Stimulated activated CD4-positive, alpha-beta T cell treated with anti-CD3 and anti-CD28 coated beads, Interleukin-15, amount 100 ng/mL, for 48 hours (primary cell): ENCODE measurements around the gene HTR4.

ENCODE experiments used
- DNase-seq, 2 donors: peaks; one replicate each; pipeline ENCODE4 v3.0.0-alpha.2; 2020; ENCODE audit warnings: low read depth in 2 of 2

Gene HTR4

GRCh38 chr5:148615644-148616275, 38.6 kb downstream of the HTR4 start:
- no peak for DNase-seq

- DNase-seq: no peak
Measured at GRCh38 chr5:148607406-148607805, 46.9 kb downstream of the HTR4 start.

- no peak for DNase-seq
Measured at GRCh38 chr5:148606296-148606695, 48.0 kb downstream of the HTR4 start.

GRCh38 chr5:148599187-148599586, 55.1 kb downstream of the HTR4 start:
- no peak for DNase-seq

DNA sequence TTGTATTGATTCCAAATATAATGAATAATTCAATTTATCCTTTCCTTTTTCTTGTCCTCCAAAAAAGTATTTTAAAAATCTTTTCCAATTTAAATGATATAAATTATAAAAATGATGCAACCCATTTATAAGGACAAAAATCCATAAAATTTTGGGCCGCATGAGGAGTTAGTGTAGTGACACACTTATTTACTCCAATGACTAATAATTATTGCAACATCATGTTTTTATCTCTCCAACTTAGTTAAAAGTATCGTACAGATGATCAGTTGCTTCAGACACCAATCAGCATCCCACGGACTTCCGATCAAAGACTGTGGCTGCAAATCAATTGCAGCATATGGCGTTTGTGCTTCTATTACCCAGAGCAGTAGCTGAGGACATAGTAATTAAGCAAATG, 58.6 kb downstream of the HTR4 start:
- no peak for DNase-seq

DNA sequence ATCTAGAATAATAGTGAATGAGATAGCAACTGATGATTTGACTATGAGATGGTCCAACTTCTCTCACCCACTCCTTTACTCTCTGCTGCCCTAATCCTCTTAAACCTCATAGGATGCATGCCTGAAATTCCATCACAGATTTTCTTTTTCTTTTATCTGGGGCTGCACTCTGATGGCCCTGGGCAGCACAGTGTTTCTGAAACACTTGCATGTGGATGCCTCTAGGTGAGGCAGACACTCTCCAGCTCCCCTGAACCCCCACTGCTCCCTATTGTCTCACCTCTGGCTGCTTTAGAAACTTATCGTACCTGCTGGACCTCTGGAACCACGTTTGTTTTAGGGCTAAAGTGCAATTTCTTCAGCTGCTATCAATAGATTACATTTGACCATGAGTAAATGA, 67.5 kb downstream of the HTR4 start:
- no peak for DNase-seq

DNA sequence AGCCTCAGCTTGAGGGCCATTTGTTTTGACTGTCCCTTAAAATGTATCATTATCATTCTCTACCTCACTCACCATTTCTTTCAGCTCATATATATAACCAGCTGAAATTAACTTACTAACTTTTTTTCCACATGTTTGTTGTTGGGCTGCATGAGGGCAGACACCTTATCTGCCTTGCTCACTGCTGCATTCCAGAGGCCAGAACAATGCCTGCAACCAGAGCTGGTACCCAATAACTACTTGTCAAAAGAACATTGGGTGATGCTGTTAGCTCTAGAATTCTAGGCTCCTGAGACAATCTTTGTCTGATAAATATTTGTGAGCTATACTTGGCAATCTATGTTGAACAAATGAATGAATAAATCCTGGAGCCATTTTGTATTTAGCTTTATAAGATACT, 68.3 kb downstream of the HTR4 start:
- no peak for DNase-seq

DNA sequence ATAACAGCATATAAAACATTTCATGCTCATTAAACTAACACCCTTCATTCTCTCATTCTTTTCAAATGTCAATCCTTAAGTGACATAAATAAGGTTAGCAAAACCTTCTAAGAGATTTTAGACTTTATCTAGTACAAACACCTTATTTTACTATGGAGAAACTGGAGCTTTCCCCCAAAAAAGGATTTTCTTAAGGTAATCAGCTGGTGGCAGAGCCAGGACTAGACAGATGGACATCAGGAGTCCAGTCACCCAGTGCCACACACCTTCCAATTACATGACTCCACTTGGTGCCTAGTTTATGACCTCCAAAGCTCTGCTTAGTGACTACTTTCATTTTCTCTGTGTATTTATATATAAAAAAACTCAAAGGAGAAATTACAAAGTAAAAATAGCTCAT, 70.2 kb downstream of the HTR4 start:
- no peak for DNase-seq

DNA sequence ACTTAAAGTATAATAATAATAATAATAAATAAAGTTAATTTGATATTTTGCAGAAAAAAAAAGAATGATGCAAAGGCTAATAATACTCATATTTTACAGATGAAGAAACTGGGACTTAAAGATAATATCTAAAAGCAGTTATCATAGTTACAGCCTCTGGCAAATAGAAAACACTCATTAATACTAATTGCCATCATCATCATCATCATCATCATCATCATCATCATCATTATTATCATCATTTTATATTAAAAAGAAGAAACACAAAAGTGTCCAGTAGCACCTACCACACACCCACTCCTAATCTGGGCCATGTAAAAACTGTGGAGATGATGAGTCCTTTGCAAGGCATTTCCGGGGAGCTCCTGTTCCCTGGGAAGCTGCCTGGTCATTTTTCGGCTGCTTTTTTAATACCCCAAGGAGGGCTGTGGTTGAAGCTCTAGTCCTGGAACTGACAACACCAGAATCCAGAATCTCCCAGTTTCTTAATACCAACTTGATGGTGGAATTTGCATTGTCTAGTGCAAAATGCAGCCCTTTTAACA, 70.8 kb downstream of the HTR4 start:
- DNase-seq: no peak

DNA sequence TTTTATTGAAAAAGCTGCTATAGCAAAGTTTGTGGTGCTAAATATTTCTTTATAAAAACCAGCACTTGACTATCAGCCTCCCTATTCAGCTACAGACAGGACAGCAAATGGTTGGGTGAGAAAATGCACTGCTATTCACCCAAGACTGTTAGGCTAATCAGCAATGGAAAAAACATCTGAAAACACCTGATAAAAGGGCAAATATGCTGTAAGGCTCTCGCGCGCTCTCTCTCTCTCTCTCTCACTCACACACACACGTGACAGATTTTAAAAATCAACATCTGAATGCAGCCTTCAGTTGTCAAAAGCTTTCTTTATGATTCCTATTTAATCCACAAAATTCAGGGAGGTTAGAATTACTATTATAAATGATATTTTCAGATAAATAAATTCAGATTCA, 80.2 kb downstream of the HTR4 start:
- no peak for DNase-seq

- DNase-seq: no peak
Measured at GRCh38 chr5:148573374-148573773, 81.0 kb downstream of the HTR4 start.

DNA sequence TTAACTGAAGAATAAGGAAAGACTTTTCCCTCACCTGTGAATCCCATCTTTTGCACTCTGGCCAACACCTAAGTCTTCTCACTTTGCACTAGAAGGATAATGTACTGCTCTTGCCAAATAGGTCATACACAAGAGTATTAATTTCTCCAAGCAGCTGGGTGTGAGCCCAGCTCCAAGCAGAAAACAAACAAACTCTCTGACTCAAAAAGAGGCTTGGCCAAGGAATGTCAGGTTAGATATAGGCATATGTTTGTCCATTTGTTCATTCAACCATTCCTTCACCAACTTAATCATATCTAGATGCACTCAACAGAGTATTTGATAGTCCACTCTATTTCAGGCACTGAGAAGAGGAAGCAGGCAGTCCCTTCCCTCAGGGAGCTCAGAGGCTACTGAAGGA, 84.4 kb downstream of the HTR4 start:
- DNase-seq: no peak

- no peak for DNase-seq
Measured at GRCh38 chr5:148565148-148565547, 89.2 kb downstream of the HTR4 start.

DNA sequence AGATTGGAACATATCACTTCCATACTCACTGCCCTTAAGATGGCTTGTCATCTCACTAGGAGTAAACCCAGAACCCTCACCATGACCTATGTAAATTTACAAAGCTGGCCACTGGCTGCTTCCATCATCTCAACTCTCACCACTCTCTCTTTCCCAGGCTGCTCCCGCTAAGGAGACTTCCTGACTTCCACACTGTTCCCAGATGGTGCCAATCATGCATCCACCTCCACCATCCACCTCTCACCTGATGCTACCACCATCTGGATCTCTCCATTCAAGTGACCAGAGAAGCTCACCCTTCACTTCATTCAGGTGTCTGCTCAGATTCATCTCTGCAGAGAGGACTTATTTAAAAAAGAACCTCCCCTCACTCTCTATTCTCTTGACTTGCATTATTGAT, 91.3 kb downstream of the HTR4 start:
- no peak for DNase-seq

- DNase-seq: no peak
Measured at GRCh38 chr5:148561801-148562311, 92.5 kb downstream of the HTR4 start.

- no peak for DNase-seq
Measured at GRCh38 chr5:148559461-148559860, 94.9 kb downstream of the HTR4 start.

DNA sequence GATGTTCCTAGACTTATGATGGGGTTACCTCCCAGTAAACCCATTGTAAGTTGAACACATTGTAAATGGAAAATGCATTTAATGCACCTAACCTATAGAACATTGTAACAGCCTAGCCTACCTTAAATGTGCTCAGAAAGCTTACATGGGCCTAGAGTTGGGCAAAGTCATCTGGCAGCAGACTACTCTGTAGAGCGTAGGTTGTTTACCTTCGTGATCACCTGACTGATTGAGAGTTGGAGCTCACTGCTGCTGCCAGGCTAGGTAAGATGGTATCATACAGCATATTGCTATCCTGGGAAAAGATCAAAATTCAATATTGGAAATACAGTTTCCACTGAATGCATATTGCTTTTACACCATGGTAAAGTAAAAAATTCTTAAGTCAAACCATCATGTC, 95.4 kb downstream of the HTR4 start:
- DNase-seq: no peak

DNA sequence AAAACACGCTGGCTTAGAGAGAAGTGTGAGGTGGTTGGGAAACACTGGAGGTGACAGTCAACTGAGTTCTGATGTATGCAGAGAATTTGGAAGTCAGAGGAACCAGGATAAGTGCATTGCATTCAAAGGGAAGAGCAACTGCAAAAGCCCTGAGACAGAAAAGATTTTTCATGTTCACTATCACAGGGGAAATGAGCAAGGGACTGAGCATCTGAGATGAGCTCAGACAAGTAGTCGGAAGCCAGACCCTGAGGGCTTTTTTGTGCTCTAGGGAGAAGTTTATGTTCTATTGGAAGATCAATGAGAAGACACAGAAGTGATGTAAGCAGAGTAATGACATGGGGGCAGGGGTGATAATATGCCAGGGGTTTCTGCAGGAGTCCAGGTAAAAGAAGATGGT, 97.5 kb downstream of the HTR4 start:
- no peak for DNase-seq

DNA sequence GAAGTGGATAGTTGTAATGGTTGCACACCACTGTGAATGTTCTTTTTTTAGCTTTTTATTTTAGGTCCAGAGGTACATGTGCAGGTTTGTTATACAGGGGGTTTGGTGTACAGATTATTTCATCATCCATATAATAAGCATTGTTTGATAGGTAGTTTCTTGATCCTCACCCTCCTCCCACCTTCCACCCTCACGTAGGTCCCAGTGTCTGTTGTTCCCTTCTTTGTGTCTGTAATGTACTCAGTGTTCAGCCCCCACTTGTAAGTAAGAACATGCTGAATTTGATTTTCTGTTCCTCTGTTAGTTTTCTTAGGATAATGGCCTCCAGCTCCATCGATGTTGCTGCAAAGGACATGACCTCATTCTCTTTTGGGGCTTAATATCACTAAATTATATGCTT, 99.7 kb downstream of the HTR4 start:
- no peak for DNase-seq

DNA sequence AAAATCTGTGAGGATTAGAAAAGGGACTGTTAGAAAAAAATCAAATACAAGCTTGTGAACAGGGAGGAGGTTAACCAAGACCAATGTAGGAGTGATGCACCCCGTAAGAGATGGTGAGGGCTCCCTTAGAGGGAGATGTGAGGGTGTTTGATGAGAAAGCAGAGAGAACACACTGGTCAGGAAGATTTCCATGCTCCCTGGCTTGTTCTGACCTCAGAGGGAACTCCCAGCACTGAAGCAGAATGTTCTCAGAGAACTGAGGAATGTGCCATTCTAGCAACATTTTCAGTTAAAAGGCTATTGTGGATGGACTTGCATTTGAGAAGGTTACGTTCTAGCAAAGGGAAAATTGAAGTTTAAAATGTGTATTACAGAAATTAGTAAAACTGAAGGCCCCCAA, 110.6 kb downstream of the HTR4 start:
- DNase-seq: no peak

- no peak for DNase-seq
Measured at GRCh38 chr5:148542812-148543211, 111.5 kb downstream of the HTR4 start.

- DNase-seq: no peak
Measured at GRCh38 chr5:148541054-148541835, 113.1 kb downstream of the HTR4 start.

DNA sequence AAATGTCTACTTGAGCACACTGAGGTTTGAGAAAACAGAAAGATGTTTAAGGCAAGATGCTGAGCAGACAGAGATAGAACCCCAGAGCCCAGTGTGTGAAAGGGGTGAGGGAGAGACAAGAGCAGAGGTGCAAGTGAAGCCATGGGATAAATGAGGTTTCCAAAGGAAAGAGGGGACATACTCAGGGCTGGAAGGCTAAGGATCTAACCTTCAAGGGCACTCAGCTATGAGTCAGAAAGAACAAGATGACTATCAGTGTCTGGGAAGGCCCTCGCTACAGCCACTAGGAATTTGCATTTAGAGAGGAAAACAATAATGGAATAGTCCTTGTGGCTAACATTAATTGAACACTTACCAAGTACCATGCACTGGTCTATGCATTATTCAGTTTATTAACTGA, 113.7 kb downstream of the HTR4 start:
- DNase-seq: no peak
